Right atrium auricular region (tissue), 2 donors: ENCODE measurements around the gene TAPBPL. TPM values are rescaled to one million over a fixed set of nuclear protein-coding genes. Genes with fewer than 3 reads are reported as not detected.

Experiments
- DNase-seq: peaks from one replicate; pipeline ENCODE4 v3.0.0-alpha.2; 2019; ENCODE audit warnings: low spot score
- H3K27ac ChIP-seq, 2 donors: fragments of 200-600 bp; sonication (generic); 1 replicate in 1 of 2; 2 replicates in 1 of 2; pipeline ENCODE4 v1.5.1; 2016 to 2019
- H3K27me3 ChIP-seq, 2 donors: fragments of 200-600 bp; sonication (generic); one replicate each; pipeline versions ENCODE4 v1.5.1 to v1.6.0; 2017 to 2019
- H3K36me3 ChIP-seq: fragments of 200-600 bp; sonication (generic); one replicate; pipeline ENCODE4 v1.5.1; 2016
- H3K4me1 ChIP-seq, 2 donors: fragments of 200-600 bp; sonication (generic); one replicate each; pipeline versions ENCODE4 v1.5.1 to v1.6.0; 2017 to 2019
- H3K4me3 ChIP-seq, 2 donors: fragments of 200-600 bp; sonication (generic); 1 replicate in 1 of 2; 2 replicates in 1 of 2; pipeline ENCODE4 v1.5.1; 2017 to 2019; ENCODE audit warnings: mild to moderate bottlenecking in 1 of 2, moderate library complexity in 1 of 2
- H3K9me3 ChIP-seq, 2 donors: fragments of 200-600 bp; sonication (generic); one replicate each; pipeline ENCODE4 v1.5.1; 2019
- CTCF ChIP-seq, 2 donors: fragments of 200-600 bp; sonication (generic); IDR thresholded peaks; one replicate each; pipeline ENCODE4 v1.5.1; 2019; ENCODE audit warnings: antibody characterized with exemption in 2 of 2
- total RNA-seq, 2 donors: library from RNA; depleted of rRNA; stranded (reverse); fragments of >200 nt; gene quantifications; one replicate each; pipeline ENCODE4 v1.1.0, GENCODE V29; 2016

The TAPBPL gene
- total RNA-seq, 2 donors from 2014 or later, result 14.5 to 16.9 TPM

GRCh38 chr12:6468283-6468575, 16.4 kb downstream of the TAPBPL start:
- no peak overlapping the region for H3K4me3 ChIP-seq
- no peaks in the 10 kb centered on the region for H3K9me3 ChIP-seq
- peaks cover 28% of the 10 kb centered on the region for H3K36me3 ChIP-seq
- H3K4me1 ChIP-seq, result peaks cover 0 to 22% of the 10 kb centered on the region in 2 donors
- no peak for DNase-seq
- no peak for TF ChIP-seq CTCF (IDR thresholded peaks at IDR 0.05)
- H3K27ac ChIP-seq, result no peak overlapping the region
- H3K27me3 ChIP-seq, result no peaks in the 10 kb centered on the region

- no peak overlapping the region for H3K4me3 ChIP-seq
- H3K4me1 ChIP-seq, result peaks cover 0 to 22% of the 10 kb centered on the region in 2 donors
- H3K27me3 ChIP-seq, result no peaks in the 10 kb centered on the region
- H3K36me3 ChIP-seq, result peaks cover 19% of the 10 kb centered on the region
- no peaks in the 10 kb centered on the region for H3K9me3 ChIP-seq
- DNase-seq, result no peak
- no peak for TF ChIP-seq CTCF (IDR thresholded peaks at IDR 0.05)
- no peak overlapping the region for H3K27ac ChIP-seq
Observed at GRCh38 chr12:6469092-6469491, 17.2 kb downstream of the TAPBPL start.

GRCh38 chr12:6469609-6470374, 17.9 kb downstream of the TAPBPL start:
- TF ChIP-seq CTCF (IDR thresholded peaks at IDR 0.05), result no peak
- H3K4me1 ChIP-seq, result peaks cover 0 to 22% of the 10 kb centered on the region in 2 donors

GRCh38 chr12:6470375-6471163, 18.7 kb downstream of the TAPBPL start, which contains the start of gene VAMP1:
TSS of gene VAMP1 (minus strand) at chr12:6470677. CDS start at chr12:6470531, 146 bp downstream.
- H3K27me3 ChIP-seq, result no peaks in the 10 kb centered on the region
- H3K4me1 ChIP-seq, result peaks cover 0 to 22% of the 10 kb centered on the region in 2 donors

More at GRCh38 chr12:6469609-6470374, 17.9 kb downstream of the TAPBPL start:
- Histone ChIP-seq H3K36me3 (peaks cover 12% of the 10 kb centered on the region), H3K9me3 (no peaks in the 10 kb centered on the region), H3K4me3 (peak overlapping the region; percentile 78 to 80), H3K27ac (peak overlapping the region; percentile 85 to 90), H3K27me3 (no peaks in the 10 kb centered on the region)
- DNase-seq, result no peak

GRCh38 chr12:6471989-6472360, 20.1 kb downstream of the TAPBPL start:
- no peaks in the 10 kb centered on the region for H3K36me3 ChIP-seq
- no peak overlapping the region for H3K4me3 ChIP-seq
- H3K27ac ChIP-seq, result no peak overlapping the region
- peaks cover 0 to 22% of the 10 kb centered on the region in 2 donors for H3K4me1 ChIP-seq
- H3K27me3 ChIP-seq, result no peaks in the 10 kb centered on the region
- TF ChIP-seq CTCF (IDR thresholded peaks at IDR 0.05), result no peak
- no peaks in the 10 kb centered on the region for H3K9me3 ChIP-seq
- DNase-seq, result no peak

More at GRCh38 chr12:6470375-6471163, 18.7 kb downstream of the TAPBPL start, which contains the start of gene VAMP1:
- Histone ChIP-seq H3K36me3 (peaks cover 7% of the 10 kb centered on the region), H3K9me3 (no peaks in the 10 kb centered on the region), H3K27ac (peak within 1 kb of the TSS; percentile 85 to 90), H3K4me3 (peak within 1 kb of the TSS; percentile 78 to 80)
- TF ChIP-seq CTCF (IDR thresholded peaks at IDR 0.05), result no peak
- peak; percentile 99 for DNase-seq
